Measurements from ENCODE around the gene DEFB125. TPM values are rescaled to one million over a fixed set of nuclear protein-coding genes. Genes with fewer than 3 reads are reported as not detected.

Gene DEFB125
- total and polyA plus RNA-seq, 9 of the 15 experiments (the other 6 are each of a cell fraction or from before 2014, with no cell fraction given) = not detected

- no peak for TF ChIP-seq GABPB2 (CRISPR knock-in tag; conservative IDR thresholded peaks at IDR 0.05)
- TF ChIP-seq ZBTB33 (CRISPR knock-in tag; IDR thresholded peaks at IDR 0.05) = no peak
- TF ChIP-seq PBX2 (CRISPR knock-in tag; IDR thresholded peaks at IDR 0.05; ENCODE audit: low read depth) = no peak
- TF ChIP-seq PBX2 (tag; conservative IDR thresholded peaks at IDR 0.05; ENCODE audit: low read depth) = 0 out of 2 replicates have a peak, but pooled peaks have one; percentile 48
- TF ChIP-seq CHAMP1 (IDR thresholded peaks at IDR 0.05) = peak; percentile 90
- no peak for TF ChIP-seq ETS2 (tag; IDR thresholded peaks at IDR 0.05; ENCODE audit: borderline replicate concordance, poor library complexity, severe bottlenecking)
- peak; percentile 22; the same call in 1 of the 2 replicates for TF ChIP-seq SMC3 (conservative IDR thresholded peaks at IDR 0.05; ENCODE audit: insufficient read depth, low read depth, low read length)
- TF ChIP-seq CTCF (IDR thresholded peaks at IDR 0.05 in 2 of 3, conservative IDR thresholded peaks at IDR 0.05 in 1 of 3; ENCODE audit: insufficient read depth in 2 of 3, low read depth in 1 of 3, low read length in 3 of 3) = peak; percentile 54 to 62 (median 58)
- no peak for TF ChIP-seq ZFP91 (CRISPR knock-in tag; IDR thresholded peaks at IDR 0.05)
- TF ChIP-seq FOXA3 (CRISPR knock-in tag; conservative IDR thresholded peaks at IDR 0.05 in 1 of 2, IDR thresholded peaks at IDR 0.05 in 1 of 2) = peak; percentile 69 to 71; a peak in 3 of 4 replicates
- TF ChIP-seq MEIS2 (IDR thresholded peaks at IDR 0.05; ENCODE audit: partially characterized antibody) = peak; percentile 45
- peak; percentile 31; the same call in 1 of the 2 replicates for TF ChIP-seq CXXC5 (CRISPR knock-in tag; IDR thresholded peaks at IDR 0.05)
- TF ChIP-seq ZNF79 (CRISPR knock-in tag; IDR thresholded peaks at IDR 0.05; ENCODE audit: low read depth) = no peak
- TF ChIP-seq XRCC3 (IDR thresholded peaks at IDR 0.05) = no peak
- TF ChIP-seq LARP7 (IDR thresholded peaks at IDR 0.05) = no peak
Measured at GRCh38 chr20:137668-138490, 50.4 kb downstream of the DEFB125 start (continued).
